Cardiac muscle cell (in vitro differentiated cells and primary cell): Measurements from ENCODE around the gene LPP. TPM values are rescaled to one million over a fixed set of nuclear protein-coding genes. Genes with fewer than 3 reads are reported as not detected.

Source experiments
- DNase-seq, 2 donors: peaks; one replicate each; pipeline versions ENCODE4 v3.0.0 to v3.0.0-alpha.2; 2010 to 2017; ENCODE audit warnings: low read depth in 1 of 2, low spot score in 1 of 2
- H3K27ac ChIP-seq: fragments of 200-600 bp; sonication (generic); 2 replicates; pipeline ENCODE4 v1.5.1; 2016
- H3K27me3 ChIP-seq: fragments of 200-600 bp; sonication (generic); 2 replicates; pipeline ENCODE4 v1.6.0; 2016; ENCODE audit warnings: control low read depth
- H3K36me3 ChIP-seq: fragments of 200-600 bp; sonication (generic); 2 replicates; pipeline ENCODE4 v1.5.1; 2016; ENCODE audit warnings: control low read depth
- H3K4me1 ChIP-seq: fragments of 200-600 bp; sonication (generic); 2 replicates; pipeline ENCODE4 v1.8.1; 2017; ENCODE audit warnings: low read depth, mild to moderate bottlenecking, mixed run types
- H3K4me3 ChIP-seq: fragments of 200-600 bp; sonication (generic); 2 replicates; pipeline ENCODE4 v1.5.1; 2016; ENCODE audit warnings: mild to moderate bottlenecking
- H3K9me3 ChIP-seq: fragments of 200-600 bp; sonication (generic); 2 replicates; pipeline ENCODE4 v1.5.1; 2017; ENCODE audit warnings: low read depth, mild to moderate bottlenecking, control low read depth
- CTCF ChIP-seq: IDR thresholded peaks from 2 replicates; pipeline ENCODE4 v1.5.1; 2012; ENCODE audit warnings: low read depth, mild to moderate bottlenecking, low read length
- polyA plus RNA-seq: library from polyadenylated mRNA; unstranded; fragments of >200 nt; fragmentation: Nextera tagmentation; extraction: Ambion mirVana; gene quantifications from 2 replicates; pipeline ENCODE4 v1.2.1, GENCODE V29; 2016
- total RNA-seq: library from RNA; depleted of rRNA; stranded (reverse); fragments of >200 nt; gene quantifications from 2 replicates; pipeline ENCODE4 v1.2.3, GENCODE V29; 2016

The LPP gene
- total and polyA plus RNA-seq, 2 experiments from 2014 or later, result 21.4 to 45.2 TPM

DNA sequence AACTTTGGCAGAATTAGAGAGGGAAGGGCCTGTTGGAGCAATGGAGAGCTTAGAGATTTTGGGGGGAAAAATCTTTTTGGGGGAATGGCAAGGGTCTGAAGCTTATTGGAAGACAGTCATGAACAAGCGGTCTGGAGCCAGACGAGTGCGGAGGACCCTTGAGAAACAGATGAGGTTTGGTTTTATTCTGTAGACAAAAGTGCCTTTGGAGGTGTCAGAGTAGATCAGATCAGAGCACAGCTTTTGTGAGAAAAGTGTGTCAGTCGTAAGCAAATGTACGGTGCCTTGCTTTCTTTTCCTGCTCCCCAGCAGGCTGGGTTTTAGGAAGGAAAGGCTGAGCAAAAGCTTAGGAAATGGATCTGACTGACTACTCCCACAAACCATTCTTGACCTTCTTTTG lies 781.0 kb downstream of the LPP start:
- DNase-seq, result no peak
- Histone ChIP-seq H3K27ac (no peak overlapping the region), H3K4me3 (no peak overlapping the region), H3K36me3 (no peaks in the 10 kb centered on the region), H3K9me3 (no peaks in the 10 kb centered on the region), H3K27me3 (no peaks in the 10 kb centered on the region), H3K4me1 (no peaks in the 10 kb centered on the region)
- no peak for TF ChIP-seq CTCF

DNA sequence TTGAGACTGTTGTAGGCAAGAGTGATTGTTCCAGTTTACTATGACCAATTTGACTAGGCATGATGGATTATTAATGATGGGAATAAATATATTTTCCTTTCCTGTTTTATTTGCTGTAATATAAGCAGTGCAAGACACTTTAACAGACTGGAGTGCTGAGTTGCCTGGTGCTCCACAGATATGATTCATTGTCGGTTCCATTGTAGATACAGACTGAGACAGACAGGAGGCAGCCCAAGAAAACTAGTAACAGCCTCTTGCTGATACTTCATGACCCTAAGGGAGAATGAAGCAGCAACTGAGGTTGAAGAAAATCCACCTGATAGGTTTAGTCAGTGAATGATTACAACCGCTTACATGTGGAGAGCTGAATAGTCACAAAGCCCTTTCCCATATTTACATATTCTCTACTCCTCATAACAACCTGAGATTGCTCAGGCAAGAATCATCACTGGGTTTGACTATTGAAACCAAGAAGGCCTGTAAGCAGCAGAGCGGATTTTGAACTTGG lies 782.7 kb downstream of the LPP start:
- no peak for DNase-seq
- Histone ChIP-seq H3K36me3 (no peaks in the 10 kb centered on the region), H3K27ac (no peak overlapping the region), H3K4me3 (no peak overlapping the region), H3K4me1 (no peaks in the 10 kb centered on the region), H3K9me3 (no peaks in the 10 kb centered on the region), H3K27me3 (no peaks in the 10 kb centered on the region)
- TF ChIP-seq CTCF, result no peak

GRCh38 chr3:188937389-188937788 lies 783.4 kb downstream of the LPP start:
- H3K36me3 ChIP-seq, result no peaks in the 10 kb centered on the region
- no peak for DNase-seq
- no peak overlapping the region for H3K4me3 ChIP-seq
- H3K4me1 ChIP-seq, result no peaks in the 10 kb centered on the region
- H3K27me3 ChIP-seq, result no peaks in the 10 kb centered on the region
- TF ChIP-seq CTCF, result no peak
- no peaks in the 10 kb centered on the region for H3K9me3 ChIP-seq
- H3K27ac ChIP-seq, result no peak overlapping the region

GRCh38 chr3:188938999-188939398 lies 785.0 kb downstream of the LPP start:
- no peak for DNase-seq
- no peaks in the 10 kb centered on the region for H3K4me1 ChIP-seq
- H3K27ac ChIP-seq, result no peak overlapping the region
- no peaks in the 10 kb centered on the region for H3K36me3 ChIP-seq
- no peak overlapping the region for H3K4me3 ChIP-seq
- no peaks in the 10 kb centered on the region for H3K27me3 ChIP-seq
- H3K9me3 ChIP-seq, result no peaks in the 10 kb centered on the region
- no peak for TF ChIP-seq CTCF

- Histone ChIP-seq H3K4me3 (no peak overlapping the region), H3K9me3 (no peaks in the 10 kb centered on the region), H3K27me3 (no peaks in the 10 kb centered on the region), H3K4me1 (no peaks in the 10 kb centered on the region), H3K36me3 (no peaks in the 10 kb centered on the region), H3K27ac (no peak overlapping the region)
- TF ChIP-seq CTCF, result no peak
- no peak for DNase-seq
Measured at GRCh38 chr3:188939814-188940572, 786.0 kb downstream of the LPP start.
